H1 (cell line): ENCODE measurements around the gene UBE2H. TPM values are rescaled to one million over a fixed set of nuclear protein-coding genes. Genes with fewer than 3 reads are reported as not detected.

Source experiments
- RAD21 ChIP-seq, 2 experiments: IDR thresholded peaks in 1 of 2; conservative IDR thresholded peaks in 1 of 2; 2 replicates each; pipeline ENCODE4 v1.6.1; 2011; ENCODE audit warnings: low read depth in 2 of 2, low read length in 2 of 2, improper control_type of control experiment in 1 of 2, inconsistent platforms in 1 of 2, mild to moderate bottlenecking in 1 of 2, moderate library complexity in 1 of 2
- polyA plus RNA-seq, 7 experiments: library from polyadenylated mRNA; depleted of rRNA in 3 of 7; stranded (reverse) in 5 of 7; unstranded in 2 of 7; fragments of >200 nt in 5 of 7; fragments of 200-250 nt in 2 of 7; gene quantifications; 1 replicate in 5 of 7; 2 replicates in 1 of 7; 4 replicates in 1 of 7; pipeline versions ENCODE4 v1.2.1 to v1.2.3, GENCODE V29; 2011 to 2013; ENCODE audit warnings: missing spikeins in 2 of 7, mixed read lengths in 2 of 7
- total RNA-seq: library from RNA; stranded (reverse); fragmentation: NEBNext Ultra II Directional; extraction: Animal tissue kit (Norgen Biotek cat#: 25700); gene quantifications from 2 replicates; pipeline ENCODE4 v1.2.1, GENCODE V29; 2021

Gene UBE2H
- total and polyA plus RNA-seq, 2 of the 8 experiments (the other 6 are each of a cell fraction or from before 2014, with no cell fraction given): 30.6 to 62.2 TPM

GRCh38 chr7:129909669-129910068, 43.1 kb downstream of the UBE2H start (continued):
- no peak for TF ChIP-seq RAD21 (IDR thresholded peaks at IDR 0.05 in 1 of 2, conservative IDR thresholded peaks at IDR 0.05 in 1 of 2; ENCODE audit: low read depth in 2 of 2, low read length in 2 of 2)
